WI38 (cell line): Measurements from ENCODE around the gene SLC6A3.

ENCODE experiments used
- H3K4me3 ChIP-seq: 2 replicates; pipeline ENCODE4 v1.5.1; 2011; ENCODE audit warnings: low read depth, mild to moderate bottlenecking, control low read depth, low read length
- CTCF ChIP-seq: IDR thresholded peaks from 2 replicates; pipeline ENCODE4 v1.5.1; 2012; ENCODE audit warnings: low read depth, mild to moderate bottlenecking, control low read depth, low read length

SLC6A3 gene

GRCh38 chr5:1442222-1443145 is 2.8 kb downstream of the SLC6A3 start:
- TF ChIP-seq CTCF: no peak
- H3K4me3 ChIP-seq: no peak overlapping the region

- TF ChIP-seq CTCF: no peak
- H3K4me3 ChIP-seq: no peak overlapping the region
These were observed 3.9 kb downstream of the SLC6A3 start for GRCh38 chr5:1441166-1441865.

- no peak overlapping the region for H3K4me3 ChIP-seq
- no peak for TF ChIP-seq CTCF
These were observed 5.1 kb downstream of the SLC6A3 start for GRCh38 chr5:1440098-1440493.

GRCh38 chr5:1439388-1440097 is 5.7 kb downstream of the SLC6A3 start:
- H3K4me3 ChIP-seq: no peak overlapping the region
- TF ChIP-seq CTCF: no peak

GRCh38 chr5:1438871-1439270 is 6.4 kb downstream of the SLC6A3 start:
- no peak for TF ChIP-seq CTCF
- H3K4me3 ChIP-seq: no peak overlapping the region

- H3K4me3 ChIP-seq: no peak overlapping the region
- no peak for TF ChIP-seq CTCF
These were observed 7.2 kb downstream of the SLC6A3 start for GRCh38 chr5:1437876-1438559.
